H1 (cell line): ENCODE measurements around the gene METTL9. TPM values are rescaled to one million over a fixed set of nuclear protein-coding genes. Genes with fewer than 3 reads are reported as not detected.

Experiments
- CTCF ChIA-PET: fragments of 300-600 bp; sonication (Branson Sonifier 250); formaldehyde crosslinking; loops from one replicate; lab custom pipeline; 2021; ENCODE audit not compliant: partially characterized antibody; lab: Charles Lee
- POLR2A ChIA-PET: fragments of 300-600 bp; sonication (Branson Sonifier 250); formaldehyde crosslinking; loops from one replicate; lab custom pipeline; 2021; ENCODE audit warnings: inconsistent platforms; ENCODE audit not compliant: partially characterized antibody; lab: Charles Lee
- DNase-seq, 2 experiments: peaks; one replicate each; pipeline versions ENCODE4 v3.0.0 to v3.0.0-alpha.2; 2010 to 2022; ENCODE audit warnings: low spot score in 2 of 2, low read depth in 1 of 2, mixed read lengths in 1 of 2
- FAIRE-seq: peaks from 2 replicates; lab custom pipeline; 2011; peaks lifted over from hg19 to GRCh38; lab: Jason Lieb, UNC
- H2AFZ ChIP-seq: 2 replicates; pipeline ENCODE4 v1.8.1; 2012; ENCODE audit warnings: low read length, inconsistent platforms
- H2AK5ac ChIP-seq: 2 replicates; pipeline ENCODE4 v1.6.1; 2013; ENCODE audit warnings: low read depth, low read length
- H2BK120ac ChIP-seq: replicated peaks from 2 replicates; pipeline ENCODE3; 2013; ENCODE audit warnings: low read depth, low read length, inconsistent platforms
- H2BK12ac ChIP-seq: 2 replicates; pipeline ENCODE4 v1.6.1; 2013; ENCODE audit warnings: low read depth, low read length
- H2BK15ac ChIP-seq: 2 replicates; pipeline ENCODE4 v1.6.1; 2013; ENCODE audit warnings: low read length
- H2BK20ac ChIP-seq: 2 replicates; pipeline ENCODE4 v1.6.1; 2013; ENCODE audit warnings: low read length
- H2BK5ac ChIP-seq: 2 replicates; pipeline ENCODE4 v1.6.1; 2013; ENCODE audit warnings: low read depth, low read length
- H3K14ac ChIP-seq: 2 replicates; pipeline ENCODE4 v1.6.1; 2013; ENCODE audit warnings: inconsistent platforms; ENCODE audit not compliant: insufficient read length
- H3K18ac ChIP-seq: 2 replicates; pipeline ENCODE4 v1.6.1; 2013; ENCODE audit warnings: low read length; ENCODE audit errors: extremely low read depth
- H3K23ac ChIP-seq: 2 replicates; pipeline ENCODE4 v1.6.1; 2013; ENCODE audit warnings: inconsistent platforms; ENCODE audit not compliant: insufficient read length
- H3K23me2 ChIP-seq: 2 replicates; pipeline ENCODE4 v1.6.1; 2013; ENCODE audit warnings: low read depth, low read length
- H3K27ac ChIP-seq: 2 replicates; pipeline ENCODE4 v1.6.1; 2011; ENCODE audit warnings: low read depth, low read length, inconsistent platforms
- H3K27me3 ChIP-seq, 4 experiments: replicated peaks in 1 of 4; 1 replicate in 1 of 4; 2 replicates in 3 of 4; pipeline versions ENCODE4 v1.6.1 to v1.8.1; 2011 to 2013; ENCODE audit warnings: low read length in 3 of 4, mild to moderate bottlenecking in 3 of 4, inconsistent platforms in 2 of 4, mixed read lengths in 2 of 4, moderate library complexity in 1 of 4; ENCODE audit not compliant: control insufficient read depth in 3 of 4, insufficient read depth in 3 of 4; ENCODE audit errors: extremely low read depth in 1 of 4
- H3K36me3 ChIP-seq, 4 experiments: 2 replicates each; pipeline versions ENCODE4 v1.6.1 to v1.8.1; 2011 to 2013; ENCODE audit warnings: mild to moderate bottlenecking in 4 of 4, low read length in 3 of 4, moderate library complexity in 2 of 4, control low read depth in 1 of 4, inconsistent platforms in 1 of 4; ENCODE audit not compliant: insufficient read depth in 4 of 4, control insufficient read depth in 2 of 4
- H3K4ac ChIP-seq: replicated peaks from 2 replicates; pipeline ENCODE3; 2013; ENCODE audit warnings: low read length, low read depth, mixed read lengths, inconsistent platforms; ENCODE audit not compliant: insufficient read length
- H3K4me1 ChIP-seq, 4 experiments: replicated peaks in 1 of 4; 1 replicate in 1 of 4; 2 replicates in 3 of 4; pipeline versions ENCODE4 v1.6.1 to v1.8.1; 2011 to 2013; ENCODE audit warnings: low read length in 3 of 4, inconsistent platforms in 2 of 4, mixed read lengths in 1 of 4; ENCODE audit not compliant: insufficient read depth in 4 of 4, control insufficient read depth in 3 of 4
- H3K4me2 ChIP-seq, 2 experiments: 2 replicates each; pipeline versions ENCODE4 v1.6.1 to v1.8.1; 2011 to 2013; ENCODE audit warnings: low read depth in 2 of 2, low read length in 2 of 2, control low read depth in 1 of 2, inconsistent platforms in 1 of 2, mild to moderate bottlenecking in 1 of 2; ENCODE audit not compliant: insufficient read depth in 1 of 2
- H3K4me3 ChIP-seq, 4 experiments: fragments of 200-600, 300-600 bp in 1 of 4; sonication (generic), shearing (Covaris generic), sonication (Bioruptor Twin) in 1 of 4; 2 replicates each; pipeline versions ENCODE4 v1.5.1 to v1.8.1; 2011 to 2016; ENCODE audit warnings: low read length in 4 of 4, low read depth in 3 of 4, control low read depth in 2 of 4, inconsistent platforms in 2 of 4, mild to moderate bottlenecking in 2 of 4, mixed read lengths in 1 of 4, moderate library complexity in 1 of 4; ENCODE audit not compliant: insufficient read depth in 2 of 4; ENCODE audit errors: extremely low read depth in 1 of 4
- H3K56ac ChIP-seq: replicated peaks from 2 replicates; pipeline ENCODE3; 2013; ENCODE audit warnings: low read depth, mild to moderate bottlenecking, mixed read lengths, low read length, inconsistent platforms; ENCODE audit not compliant: insufficient read length
- H3K79me1 ChIP-seq: 2 replicates; pipeline ENCODE4 v1.6.1; 2013; ENCODE audit warnings: low read depth, low read length, control low read depth
- H3K79me2 ChIP-seq, 2 experiments: 2 replicates each; pipeline versions ENCODE4 v1.6.1 to v1.8.1; 2012 to 2013; ENCODE audit warnings: low read length in 2 of 2, mild to moderate bottlenecking in 2 of 2, inconsistent platforms in 1 of 2; ENCODE audit not compliant: insufficient read depth in 2 of 2, control insufficient read depth in 1 of 2
- H3K9ac ChIP-seq, 4 experiments: replicated peaks in 1 of 4; 1 replicate in 1 of 4; 2 replicates in 3 of 4; pipeline versions ENCODE4 v1.6.1 to v1.8.1; 2011 to 2013; ENCODE audit warnings: low read depth in 3 of 4, low read length in 3 of 4, control low read depth in 2 of 4, mild to moderate bottlenecking in 2 of 4, moderate library complexity in 2 of 4, inconsistent platforms in 1 of 4; ENCODE audit errors: extremely low read depth in 1 of 4
- H3K9me3 ChIP-seq, 2 experiments: 2 replicates each; pipeline versions ENCODE4 v1.6.1 to v1.8.1; 2012 to 2013; ENCODE audit warnings: mild to moderate bottlenecking in 2 of 2, moderate library complexity in 2 of 2, control low read depth in 1 of 2, inconsistent platforms in 1 of 2, low read depth in 1 of 2, low read length in 1 of 2, mixed read lengths in 1 of 2; ENCODE audit not compliant: insufficient read depth in 2 of 2
- H4K20me1 ChIP-seq, 2 experiments: replicated peaks in 1 of 2; 2 replicates each; pipeline versions ENCODE3 to v1.8.1; 2011 to 2013; ENCODE audit warnings: inconsistent platforms in 2 of 2, low read length in 2 of 2, mild to moderate bottlenecking in 1 of 2; ENCODE audit not compliant: insufficient read depth in 2 of 2, control insufficient read depth in 1 of 2
- H4K5ac ChIP-seq: 2 replicates; pipeline ENCODE4 v1.6.1; 2013; ENCODE audit warnings: low read length, low read depth, mixed read lengths, inconsistent platforms; ENCODE audit not compliant: insufficient read length
- H4K8ac ChIP-seq: 2 replicates; pipeline ENCODE4 v1.8.0; 2013; ENCODE audit warnings: mild to moderate bottlenecking, moderate library complexity, low read length, inconsistent platforms; ENCODE audit not compliant: insufficient read depth; ENCODE audit errors: extremely low read depth
- H4K91ac ChIP-seq: replicated peaks from 2 replicates; pipeline ENCODE3; 2013; ENCODE audit warnings: low read length, mixed read lengths, inconsistent platforms; ENCODE audit not compliant: insufficient read length
- ASH2L ChIP-seq: fragments of 200-600, 300-600 bp; sonication (generic); IDR thresholded peaks from one replicate; pipeline ENCODE4 v1.7.1; 2017; ENCODE audit warnings: low read length
- ATF2 ChIP-seq: IDR thresholded peaks from 2 replicates; pipeline ENCODE4 v1.6.1; 2012; ENCODE audit warnings: low read length, inconsistent platforms
- EGR1 ChIP-seq: IDR thresholded peaks from 2 replicates; pipeline ENCODE4 v1.6.1; 2011; ENCODE audit warnings: low read depth, low read length, borderline replicate concordance
- EZH2 ChIP-seq: fragments of 200-600 bp; sonication (generic); IDR thresholded peaks from 2 replicates; pipeline ENCODE4 v1.7.1; 2012; ENCODE audit warnings: low read depth, mild to moderate bottlenecking, moderate library complexity, low read length, inconsistent platforms; ENCODE audit not compliant: severe bottlenecking
- HDAC6 ChIP-seq: IDR thresholded peaks from one replicate; pipeline ENCODE4 v1.7.1; 2012; ENCODE audit warnings: low read depth, mild to moderate bottlenecking, inconsistent platforms, low read length, moderate library complexity
- RAD21 ChIP-seq, 2 experiments: IDR thresholded peaks in 1 of 2; conservative IDR thresholded peaks in 1 of 2; 2 replicates each; pipeline ENCODE4 v1.6.1; 2011; ENCODE audit warnings: low read depth in 2 of 2, low read length in 2 of 2, improper control_type of control experiment in 1 of 2, inconsistent platforms in 1 of 2, mild to moderate bottlenecking in 1 of 2, moderate library complexity in 1 of 2
- TAF7 ChIP-seq: optimal IDR thresholded peaks from 2 replicates; pipeline ENCODE3; 2011; ENCODE audit warnings: low read depth, mild to moderate bottlenecking, inconsistent platforms, low read length, moderate library complexity, borderline replicate concordance
- WGBS, 2 experiments: shearing (Covaris generic) in 1 of 2; methylation state at CpG; one replicate each; pipeline versions ENCODE4 v1.1.6 to v1.1.7; 2013 to 2015; ENCODE audit warnings: low lambda C conversion rate in 2 of 2, mixed read lengths in 2 of 2, inconsistent platforms in 1 of 2, low coverage in 1 of 2, missing lambda C conversion rate in 1 of 2; ENCODE audit not compliant: insufficient replicate concordance in 2 of 2, insufficient coverage in 1 of 2, insufficient read length in 1 of 2; ENCODE audit errors: extremely low coverage in 1 of 2, missing lambda C conversion rate in 1 of 2; 5-methylcytosine and 5-hydroxymethylcytosine counted together
- polyA plus RNA-seq, 7 experiments: library from polyadenylated mRNA; depleted of rRNA in 3 of 7; stranded (reverse) in 5 of 7; unstranded in 2 of 7; fragments of >200 nt in 5 of 7; fragments of 200-250 nt in 2 of 7; gene quantifications; 1 replicate in 5 of 7; 2 replicates in 1 of 7; 4 replicates in 1 of 7; pipeline versions ENCODE4 v1.2.1 to v1.2.3, GENCODE V29; 2011 to 2013; ENCODE audit warnings: missing spikeins in 2 of 7, mixed read lengths in 2 of 7
- total RNA-seq: library from RNA; stranded (reverse); fragmentation: NEBNext Ultra II Directional; extraction: Animal tissue kit (Norgen Biotek cat#: 25700); gene quantifications from 2 replicates; pipeline ENCODE4 v1.2.1, GENCODE V29; 2021
- TF ChIP-seq, protein P1 (sequence below): IDR thresholded peaks from 2 replicates; pipeline ENCODE4 v1.6.1; 2011; ENCODE audit warnings: low read depth, mild to moderate bottlenecking, low read length; ENCODE audit not compliant: insufficient read depth
- TF ChIP-seq, protein P2 (sequence below): IDR thresholded peaks from 2 replicates; pipeline ENCODE4 v1.6.1; 2011; ENCODE audit warnings: low read length, improper control_type of control experiment

Gene METTL9
- total and polyA plus RNA-seq, 2 of the 8 experiments (the other 6 are each of a cell fraction or from before 2014, with no cell fraction given), result 45.4 to 112 TPM

GRCh38 chr16:21603928-21604327, 4.6 kb downstream of the METTL9 start:
- DNase-seq, result no peak
- WGBS, 2 experiments, result 93% methylated on average over 3 of the region's 3 CpGs; no CpG with 5 or more reads in 1 of the 2 experiments
- H3K56ac ChIP-seq, result no peak overlapping the region
- H3K9me3 ChIP-seq, result no peaks in the 10 kb centered on the region
- H3K23me2 ChIP-seq, result peaks cover 5% of the 10 kb centered on the region
- H3K9ac ChIP-seq, result no peak overlapping the region
- H3K4ac ChIP-seq, result no peak overlapping the region
- H2AK5ac ChIP-seq, result no peak overlapping the region
- peaks cover 9% of the 10 kb centered on the region; the same call in 1 of the 2 replicates for H3K79me1 ChIP-seq
- no peak overlapping the region for H3K18ac ChIP-seq
- no peaks in the 10 kb centered on the region for H3K36me3 ChIP-seq
- H2BK20ac ChIP-seq, result no peak overlapping the region
- CTCF ChIA-PET, result interaction anchor here (1.0 to 3.5 kb wide), 4 partner anchors 10 to 106 kb away, joined by 3 to 20 read pairs (median 9); no protein-coding TSS in a partner anchor
- no peak overlapping the region for H3K27ac ChIP-seq
- H3K23ac ChIP-seq, result no peak overlapping the region
- peaks cover 20 to 87% of the 10 kb centered on the region in 2 experiments for H3K79me2 ChIP-seq
- no peak overlapping the region for H3K4me3 ChIP-seq
- no peak overlapping the region for H2AFZ ChIP-seq
- no peak overlapping the region for H3K4me2 ChIP-seq
- no peak overlapping the region for H4K8ac ChIP-seq
- FAIRE-seq, result no peak
- no peak overlapping the region for H2BK12ac ChIP-seq
- H4K20me1 ChIP-seq, result peaks cover 7 to 15% of the 10 kb centered on the region in 2 experiments
- no peak overlapping the region for H2BK120ac ChIP-seq
- POLR2A ChIA-PET, result interaction anchor here (1.2 to 1.6 kb wide), 2 partner anchors 9 to 14 kb away, joined by 4 to 5 read pairs; no protein-coding TSS in a partner anchor
- no peak overlapping the region for H2BK5ac ChIP-seq
- H3K14ac ChIP-seq, result no peak overlapping the region
- no peak overlapping the region for H4K91ac ChIP-seq
- no peaks in the 10 kb centered on the region for H3K27me3 ChIP-seq
- H3K4me1 ChIP-seq, result peaks cover 0 to 12% (median 4%) of the 10 kb centered on the region in 4 experiments; a peak in 6 of 7 replicates
- no peak overlapping the region for H4K5ac ChIP-seq
- no peak overlapping the region for H2BK15ac ChIP-seq
- TF ChIP-seq, protein P1, sequence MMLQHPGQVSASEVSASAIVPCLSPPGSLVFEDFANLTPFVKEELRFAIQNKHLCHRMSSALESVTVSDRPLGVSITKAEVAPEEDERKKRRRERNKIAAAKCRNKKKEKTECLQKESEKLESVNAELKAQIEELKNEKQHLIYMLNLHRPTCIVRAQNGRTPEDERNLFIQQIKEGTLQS, result no peak
- TF ChIP-seq EGR1, result no peak
- TF ChIP-seq, protein P2, sequence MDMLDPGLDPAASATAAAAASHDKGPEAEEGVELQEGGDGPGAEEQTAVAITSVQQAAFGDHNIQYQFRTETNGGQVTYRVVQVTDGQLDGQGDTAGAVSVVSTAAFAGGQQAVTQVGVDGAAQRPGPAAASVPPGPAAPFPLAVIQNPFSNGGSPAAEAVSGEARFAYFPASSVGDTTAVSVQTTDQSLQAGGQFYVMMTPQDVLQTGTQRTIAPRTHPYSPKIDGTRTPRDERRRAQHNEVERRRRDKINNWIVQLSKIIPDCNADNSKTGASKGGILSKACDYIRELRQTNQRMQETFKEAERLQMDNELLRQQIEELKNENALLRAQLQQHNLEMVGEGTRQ, result no peak
- no peak for TF ChIP-seq TAF7
- no peak for TF ChIP-seq HDAC6
- TF ChIP-seq RAD21 (IDR thresholded peaks at IDR 0.05 in 1 of 2, conservative IDR thresholded peaks at IDR 0.05 in 1 of 2; ENCODE audit: low read depth in 2 of 2, low read length in 2 of 2), result no peak
- TF ChIP-seq ASH2L, result no peak
- TF ChIP-seq ATF2, result no peak
- no peak for TF ChIP-seq EZH2
